G401.6 (cell line): ENCODE results near the gene COQ7.

Source experiments
- FAIRE-seq: peaks from 2 replicates; lab custom pipeline; 2012; peaks lifted over from hg19 to GRCh38; lab: Jason Lieb, UNC

COQ7 gene

GRCh38 chr16:19113577-19114358 lies 46.4 kb downstream of the COQ7 start, which contains the start of gene ITPRIPL2:
ITPRIPL2 (plus strand) TSS chr16:19113964; CDS start chr16:19114462, 498 bp downstream.
- no peak for FAIRE-seq

GRCh38 chr16:19114359-19115147 lies 47.1 kb downstream of the COQ7 start:
- FAIRE-seq: no peak

GRCh38 chr16:19115148-19116021 lies 48.0 kb downstream of the COQ7 start:
- FAIRE-seq: no peak

- no peak for FAIRE-seq
Measured at GRCh38 chr16:19116711-19117449, 49.5 kb downstream of the COQ7 start.

GRCh38 chr16:19118938-19119431 lies 51.6 kb downstream of the COQ7 start:
- FAIRE-seq: no peak

- no peak for FAIRE-seq
Measured at GRCh38 chr16:19119564-19119963, 52.1 kb downstream of the COQ7 start.

GRCh38 chr16:19123535-19124178 lies 56.2 kb downstream of the COQ7 start:
- no peak for FAIRE-seq

GRCh38 chr16:19126300-19126699 lies 58.9 kb downstream of the COQ7 start:
- no peak for FAIRE-seq

GRCh38 chr16:19127205-19127604 lies 59.8 kb downstream of the COQ7 start:
- no peak for FAIRE-seq

- no peak for FAIRE-seq
Measured at GRCh38 chr16:19127674-19128131, 60.3 kb downstream of the COQ7 start.

- FAIRE-seq: no peak
Measured at GRCh38 chr16:19128454-19129200, 61.2 kb downstream of the COQ7 start.
